Midbrain (tissue), 1 donor: Measurements from ENCODE around the gene JMJD7.

ENCODE experiments used
- DNase-seq: peaks from one replicate; lab custom pipeline; 2025; lab: John Stamatoyannopoulos, UW

Gene JMJD7

GRCh38 chr15:41865490-41866055, 37.7 kb downstream of the JMJD7 start:
- DNase-seq, result no peak

GRCh38 chr15:41866263-41866703, 38.4 kb downstream of the JMJD7 start:
- DNase-seq, result no peak

- DNase-seq, result no peak
Observed at GRCh38 chr15:41866872-41867579, 39.1 kb downstream of the JMJD7 start.

- DNase-seq, result no peak
Observed at GRCh38 chr15:41868321-41868720, 40.4 kb downstream of the JMJD7 start.

- no peak for DNase-seq
Observed at GRCh38 chr15:41869770-41870688, 42.1 kb downstream of the JMJD7 start.

- no peak for DNase-seq
Observed at GRCh38 chr15:41870689-41871081, 42.8 kb downstream of the JMJD7 start.

- DNase-seq, result no peak
Observed at GRCh38 chr15:41871175-41871905, 43.4 kb downstream of the JMJD7 start.

- DNase-seq, result no peak
Observed at GRCh38 chr15:41872166-41872747, 44.4 kb downstream of the JMJD7 start.

- DNase-seq, result no peak
Observed at GRCh38 chr15:41873711-41874110, 45.8 kb downstream of the JMJD7 start.

GRCh38 chr15:41874736-41875135, 46.8 kb downstream of the JMJD7 start:
- no peak for DNase-seq

GRCh38 chr15:41876007-41876406, 48.1 kb downstream of the JMJD7 start:
- DNase-seq, result no peak

- DNase-seq, result no peak
Observed at GRCh38 chr15:41876689-41877088, 48.8 kb downstream of the JMJD7 start.

GRCh38 chr15:41877631-41878354, 49.9 kb downstream of the JMJD7 start:
- DNase-seq, result no peak

GRCh38 chr15:41878355-41878699, 50.4 kb downstream of the JMJD7 start:
- no peak for DNase-seq

- no peak for DNase-seq
Observed at GRCh38 chr15:41879321-41879845, 51.5 kb downstream of the JMJD7 start.

GRCh38 chr15:41880156-41880877, 52.4 kb downstream of the JMJD7 start:
- no peak for DNase-seq

GRCh38 chr15:41881086-41881485, 53.2 kb downstream of the JMJD7 start:
- DNase-seq, result no peak

GRCh38 chr15:41881550-41881919, 53.6 kb downstream of the JMJD7 start:
- no peak for DNase-seq

GRCh38 chr15:41881920-41882688, 54.2 kb downstream of the JMJD7 start:
- no peak for DNase-seq
